Activated naive CD4-positive, alpha-beta T cell treated with anti-CD3 and anti-CD28 coated beads, Interleukin-2, amount 10 ng/mL, durations not matched to agents 5 hours and 36 hours (primary cell): ENCODE data around the gene GOLT1B. TPM values are rescaled to one million over a fixed set of nuclear protein-coding genes. Genes with fewer than 3 reads are reported as not detected.

ENCODE experiments used
- total RNA-seq, 2 experiments: library from RNA; stranded (reverse); gene quantifications; one replicate each; pipeline ENCODE4 v1.2.3, GENCODE V29; 2021

The GOLT1B gene, protein sequence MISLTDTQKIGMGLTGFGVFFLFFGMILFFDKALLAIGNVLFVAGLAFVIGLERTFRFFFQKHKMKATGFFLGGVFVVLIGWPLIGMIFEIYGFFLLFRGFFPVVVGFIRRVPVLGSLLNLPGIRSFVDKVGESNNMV
- total RNA-seq: 10 to 100 TPM; 39.0 to 45.8 TPM

DNA sequence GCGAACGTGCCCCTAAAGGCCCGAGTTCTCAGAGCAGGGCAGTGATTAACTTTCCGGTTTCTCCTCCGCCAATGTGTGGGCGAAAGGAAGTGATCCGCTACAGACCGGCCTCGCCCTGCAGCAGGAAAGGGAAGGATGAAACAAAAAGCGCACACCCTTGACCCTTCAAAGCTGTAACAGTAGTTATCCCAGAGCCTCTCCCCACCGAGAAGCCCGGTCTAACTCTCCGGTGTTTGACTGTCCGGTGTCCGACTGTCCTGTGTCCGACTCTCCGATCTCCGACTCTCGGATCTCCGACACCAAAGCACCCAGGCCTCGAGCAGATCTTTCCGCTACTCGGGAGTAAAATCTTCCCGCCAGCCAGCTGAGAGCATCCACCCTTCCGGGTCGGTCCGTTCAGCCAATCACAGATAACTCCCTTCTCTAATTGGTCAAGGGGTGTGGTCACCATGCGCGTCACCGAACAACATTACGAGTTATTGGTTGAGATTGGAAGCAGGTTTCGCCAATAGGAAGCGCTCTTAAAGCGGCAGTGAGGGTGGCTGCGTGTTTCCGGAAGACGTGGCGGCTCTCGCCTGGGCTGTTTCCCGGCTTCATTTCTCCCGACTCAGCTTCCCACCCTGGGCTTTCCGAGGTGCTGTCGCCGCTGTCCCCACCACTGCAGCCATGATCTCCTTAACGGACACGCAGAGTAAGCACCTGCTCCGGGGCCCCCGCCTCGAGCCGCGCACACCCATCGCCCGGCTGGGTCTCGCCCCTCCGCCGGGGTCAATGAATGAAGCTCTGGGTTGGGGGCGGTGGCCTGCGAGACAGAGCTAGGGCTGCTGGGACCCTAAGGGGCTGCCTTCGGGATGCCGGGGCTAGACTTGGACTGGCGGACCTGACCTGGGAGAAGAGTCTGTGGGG lies at the start of gene GOLT1B, which contains the start of gene RECQL:
Gene GOLT1B (plus strand): TSS at position 532 of the 906 bp plus-strand sequence. CDS start 135 bp downstream, at position 667.
Gene RECQL (minus strand): TSS at position 378 of the 906 bp plus-strand sequence. CDS start 2,065 bp downstream, outside the sequence.

DNA sequence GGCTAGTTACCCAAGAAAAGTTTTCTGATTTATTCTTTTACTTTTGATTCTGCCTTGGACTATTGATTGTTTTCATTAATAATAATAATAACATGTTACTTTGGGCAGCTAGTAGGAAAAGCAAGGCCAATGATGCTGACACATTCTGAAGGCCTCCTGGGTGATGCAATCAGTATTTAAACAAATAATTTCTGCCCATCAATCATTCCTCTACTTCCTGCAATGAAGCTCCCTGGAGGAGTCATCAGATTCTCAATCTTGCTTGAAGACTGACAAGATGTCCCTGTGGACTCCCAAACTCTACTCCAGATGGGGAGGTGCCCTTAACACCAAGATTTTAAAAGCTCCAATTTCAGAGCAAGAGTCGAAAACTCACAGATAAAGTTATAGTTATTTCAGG lies 24.5 kb downstream of the GOLT1B start, which contains the start of gene SPX:
Gene SPX (plus strand): TSS at position 244 of the 400 bp plus-strand sequence. CDS start 177 bp downstream, outside the sequence.

Other genes with a start within 250 kb of the GOLT1B start
- gene SLCO1A2, start 166.9 kb upstream of the GOLT1B start, total RNA-seq: not detected
- gene IAPP, start 128.9 kb upstream of the GOLT1B start, total RNA-seq: not detected
- 10 to 100 TPM; 27.9 to 29.6 TPM for gene PYROXD1, start 64.1 kb upstream of the GOLT1B start, total RNA-seq
- 10 to 100 TPM; 83.1 to 85.1 TPM for gene RECQL, start 154 bp upstream of the GOLT1B start, total RNA-seq
- gene SPX, start 24.5 kb downstream of the GOLT1B start, total RNA-seq: under 1 TPM; 0.20 to 0.29 TPM
- gene GYS2, start 103.1 kb downstream of the GOLT1B start, total RNA-seq: not detected
- gene LDHB, start 156.1 kb downstream of the GOLT1B start, total RNA-seq: 1,000 to 10,000 TPM; 1,210 to 1,348 TPM